Smooth muscle cell (in vitro differentiated cells): Measurements from ENCODE around the gene SPNS3. TPM values are rescaled to one million over a fixed set of nuclear protein-coding genes. Genes with fewer than 3 reads are reported as not detected.

Experiments used
- DNase-seq: peaks from one replicate; lab custom pipeline; 2025; ENCODE audit not compliant: unreplicated experiment; lab: John Stamatoyannopoulos, UW
- H2AFZ ChIP-seq: fragments of 200-600 bp; sonication (generic); 2 replicates; pipeline ENCODE4 v1.6.0; 2016; ENCODE audit warnings: antibody characterized with exemption, low read depth, mild to moderate bottlenecking
- H3F3A ChIP-seq: fragments of 200-600 bp; sonication (generic); 2 replicates; pipeline ENCODE4 v1.6.0; 2017; ENCODE audit warnings: antibody characterized with exemption, low read depth
- H3K27ac ChIP-seq: fragments of 200-600 bp; sonication (generic); 2 replicates; pipeline ENCODE4 v1.5.1; 2016; ENCODE audit warnings: low read depth, mild to moderate bottlenecking
- H3K27me3 ChIP-seq: fragments of 200-600 bp; sonication (generic); 2 replicates; pipeline ENCODE4 v1.6.1; 2016; ENCODE audit warnings: low read depth, mild to moderate bottlenecking
- H3K36me3 ChIP-seq: fragments of 200-600 bp; sonication (generic); 2 replicates; pipeline ENCODE4 v1.5.1; 2016; ENCODE audit warnings: low read depth
- H3K4me1 ChIP-seq: fragments of 200-600 bp; sonication (generic); 2 replicates; pipeline ENCODE4 v1.5.1; 2016; ENCODE audit warnings: low read depth
- H3K4me2 ChIP-seq: fragments of 200-600 bp; sonication (generic); 2 replicates; pipeline ENCODE4 v1.6.0; 2016; ENCODE audit warnings: mild to moderate bottlenecking
- H3K4me3 ChIP-seq: fragments of 200-600 bp; sonication (generic); 2 replicates; pipeline ENCODE4 v1.5.1; 2016; ENCODE audit warnings: mild to moderate bottlenecking
- H3K79me2 ChIP-seq: fragments of 200-600 bp; sonication (generic); 2 replicates; pipeline ENCODE4 v1.6.0; 2016; ENCODE audit warnings: low read depth, mild to moderate bottlenecking
- H3K9ac ChIP-seq: fragments of 200-600 bp; sonication (generic); 2 replicates; pipeline ENCODE4 v1.6.0; 2016; ENCODE audit warnings: low read depth
- H3K9me3 ChIP-seq: fragments of 200-600 bp; sonication (generic); replicated peaks from 2 replicates; pipeline ENCODE4 v1.5.1; 2016; ENCODE audit warnings: low read depth
- H4K20me1 ChIP-seq: fragments of 200-600 bp; sonication (generic); 2 replicates; pipeline ENCODE4 v1.6.0; 2016; ENCODE audit warnings: low read depth
- WGBS: methylation state at CpG from one replicate; pipeline ENCODE4 v1.1.7; 2016; ENCODE audit warnings: low lambda C conversion rate; 5-methylcytosine and 5-hydroxymethylcytosine counted together
- polyA plus RNA-seq: library from polyadenylated mRNA; unstranded; fragments of >200 nt; fragmentation: Nextera tagmentation; extraction: Ambion mirVana; gene quantifications from 2 replicates; pipeline ENCODE4 v1.2.1, GENCODE V29; 2016
- total RNA-seq: library from RNA; depleted of rRNA; stranded (reverse); fragments of >200 nt; gene quantifications from 2 replicates; pipeline ENCODE4 v1.2.3, GENCODE V29; 2014
- TF ChIP-seq, protein P1 (sequence below): fragments of 200-600 bp; sonication (generic); IDR thresholded peaks from 2 replicates; pipeline ENCODE4 v1.5.1; 2017; ENCODE audit warnings: borderline replicate concordance, mild to moderate bottlenecking, antibody characterized with exemption; ENCODE audit not compliant: insufficient read depth, poor library complexity, severe bottlenecking

Gene SPNS3
- total and polyA plus RNA-seq, 2 experiments from 2014 or later = not detected

DNA sequence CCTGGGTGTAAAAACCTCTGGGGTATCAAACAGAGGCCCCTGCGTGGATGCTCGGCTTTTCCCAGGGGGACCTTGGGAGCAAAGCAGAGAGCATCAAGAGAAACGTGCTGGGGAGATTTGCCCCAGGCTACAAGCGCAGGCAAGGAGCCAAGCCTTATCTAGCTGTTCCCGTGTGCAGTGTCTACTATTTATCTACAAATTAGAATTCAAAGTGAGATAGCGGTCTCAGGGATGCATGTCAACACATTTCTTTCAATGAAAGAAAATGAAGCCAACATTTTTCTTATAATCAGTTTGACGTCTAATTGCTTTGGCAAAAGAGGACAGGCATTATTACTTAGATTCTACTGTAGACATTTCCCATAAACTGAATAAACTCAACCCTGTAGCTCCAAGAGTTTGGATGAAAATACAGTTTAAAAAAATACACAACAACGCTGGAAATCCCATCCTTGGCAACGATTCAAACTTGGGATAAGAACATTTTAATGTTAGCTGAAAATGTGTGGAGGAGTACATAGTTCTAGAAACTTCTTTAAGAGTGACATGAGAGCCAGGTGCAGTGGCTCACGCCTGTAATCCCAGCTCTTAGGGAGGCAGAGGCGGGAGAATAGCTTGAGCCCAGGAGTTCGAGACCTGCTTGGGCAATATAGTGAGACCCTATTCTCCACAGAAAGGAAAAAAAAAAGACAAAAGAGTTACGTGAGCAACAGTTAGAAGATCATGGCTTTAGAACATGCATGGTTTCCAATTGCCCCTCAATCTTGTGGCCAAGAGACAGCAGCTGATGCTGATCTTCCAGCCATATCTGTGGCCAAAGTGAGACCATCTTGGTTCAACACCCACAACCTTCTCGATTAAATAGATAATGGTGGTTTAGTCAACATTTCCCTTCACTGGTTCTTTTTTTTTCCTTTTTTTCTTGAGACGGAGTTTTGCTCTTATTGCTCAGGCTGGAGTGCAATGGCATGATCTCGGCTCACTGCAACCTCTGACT, 7.2 kb downstream of the SPNS3 start:
- no peak for DNase-seq

DNA sequence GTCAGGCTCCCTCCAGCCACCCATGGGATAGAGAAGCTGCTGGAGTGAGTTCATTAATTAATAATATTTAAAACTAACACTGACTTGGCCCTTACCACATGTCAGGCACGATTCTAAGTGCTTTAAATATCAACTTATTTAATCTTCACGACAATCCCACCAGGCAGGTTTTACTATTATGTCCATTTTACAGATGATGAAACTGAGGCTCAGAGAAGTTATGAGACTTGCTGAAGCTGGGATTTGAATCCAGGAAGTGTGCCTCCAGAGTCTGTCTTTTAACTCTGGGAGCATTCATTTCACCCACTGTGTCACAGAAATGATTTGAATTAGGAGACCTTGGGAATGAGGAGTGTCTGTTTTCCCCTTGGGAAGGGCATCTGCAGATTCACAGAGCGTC, 8.8 kb downstream of the SPNS3 start:
- Histone ChIP-seq H3K4me3 (no peak overlapping the region), H3F3A (no peaks in the 10 kb centered on the region), H3K4me1 (no peaks in the 10 kb centered on the region), H3K79me2 (no peaks in the 10 kb centered on the region), H4K20me1 (no peaks in the 10 kb centered on the region), H3K9me3 (no peaks in the 10 kb centered on the region), H2AFZ (no peak overlapping the region), H3K36me3 (no peaks in the 10 kb centered on the region), H3K27ac (no peak overlapping the region), H3K27me3 (no peaks in the 10 kb centered on the region), H3K9ac (no peak overlapping the region), H3K4me2 (no peak overlapping the region)
- no peak for DNase-seq
- WGBS = 86% methylated on average over 3 of the region's 3 CpGs
- TF ChIP-seq, protein P1, sequence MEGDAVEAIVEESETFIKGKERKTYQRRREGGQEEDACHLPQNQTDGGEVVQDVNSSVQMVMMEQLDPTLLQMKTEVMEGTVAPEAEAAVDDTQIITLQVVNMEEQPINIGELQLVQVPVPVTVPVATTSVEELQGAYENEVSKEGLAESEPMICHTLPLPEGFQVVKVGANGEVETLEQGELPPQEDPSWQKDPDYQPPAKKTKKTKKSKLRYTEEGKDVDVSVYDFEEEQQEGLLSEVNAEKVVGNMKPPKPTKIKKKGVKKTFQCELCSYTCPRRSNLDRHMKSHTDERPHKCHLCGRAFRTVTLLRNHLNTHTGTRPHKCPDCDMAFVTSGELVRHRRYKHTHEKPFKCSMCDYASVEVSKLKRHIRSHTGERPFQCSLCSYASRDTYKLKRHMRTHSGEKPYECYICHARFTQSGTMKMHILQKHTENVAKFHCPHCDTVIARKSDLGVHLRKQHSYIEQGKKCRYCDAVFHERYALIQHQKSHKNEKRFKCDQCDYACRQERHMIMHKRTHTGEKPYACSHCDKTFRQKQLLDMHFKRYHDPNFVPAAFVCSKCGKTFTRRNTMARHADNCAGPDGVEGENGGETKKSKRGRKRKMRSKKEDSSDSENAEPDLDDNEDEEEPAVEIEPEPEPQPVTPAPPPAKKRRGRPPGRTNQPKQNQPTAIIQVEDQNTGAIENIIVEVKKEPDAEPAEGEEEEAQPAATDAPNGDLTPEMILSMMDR = no peak

More for the DNA sequence above, 7.2 kb downstream of the SPNS3 start:
- Histone ChIP-seq H3K36me3 (no peaks in the 10 kb centered on the region), H3K79me2 (no peaks in the 10 kb centered on the region), H3K4me1 (no peaks in the 10 kb centered on the region), H4K20me1 (no peaks in the 10 kb centered on the region), H3K9ac (no peak overlapping the region), H3K4me2 (no peak overlapping the region), H3K4me3 (no peak overlapping the region), H3K27ac (no peak overlapping the region), H3F3A (no peaks in the 10 kb centered on the region), H2AFZ (no peak overlapping the region), H3K27me3 (no peaks in the 10 kb centered on the region), H3K9me3 (no peaks in the 10 kb centered on the region)
- TF ChIP-seq, protein P1 = no peak
- WGBS = 79% methylated on average over 16 of the region's 16 CpGs

DNA sequence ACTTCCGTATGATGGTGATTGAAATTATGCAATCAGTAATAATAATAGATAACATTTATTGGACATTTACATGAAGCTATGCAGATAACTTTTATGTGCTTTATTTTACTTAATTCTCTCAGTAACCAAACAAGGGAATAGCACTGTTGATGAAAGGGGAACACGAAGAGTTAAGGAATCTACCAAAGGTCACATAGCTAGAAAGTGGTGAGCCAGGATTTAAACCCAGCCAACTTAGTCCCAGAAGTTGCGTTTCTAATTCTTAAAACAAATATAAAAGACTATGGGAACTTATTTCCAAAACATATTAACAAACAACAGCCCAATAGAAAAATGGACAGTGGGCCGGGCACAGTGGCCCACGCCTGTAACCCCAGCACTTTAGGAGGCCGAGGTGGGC, 9.7 kb downstream of the SPNS3 start:
- Histone ChIP-seq H3K79me2 (no peaks in the 10 kb centered on the region), H3K27me3 (no peaks in the 10 kb centered on the region), H3K36me3 (no peaks in the 10 kb centered on the region), H3K4me2 (no peak overlapping the region), H3K4me3 (no peak overlapping the region), H3K9me3 (no peaks in the 10 kb centered on the region), H4K20me1 (no peaks in the 10 kb centered on the region), H2AFZ (no peak overlapping the region), H3K9ac (no peak overlapping the region), H3K4me1 (no peaks in the 10 kb centered on the region), H3K27ac (no peak overlapping the region), H3F3A (no peaks in the 10 kb centered on the region)
- TF ChIP-seq, protein P1 = no peak
- no peak for DNase-seq
- 89% methylated on average over 6 of the region's 6 CpGs for WGBS
